IMR-90 (cell line): ENCODE results near the gene CARM1. TPM values are rescaled to one million over a fixed set of nuclear protein-coding genes. Genes with fewer than 3 reads are reported as not detected.

Experiments
- ATAC-seq: fragments of 200-7000 bp; cut with Tn5 transposase; 2 replicates; pipeline ENCODE4 v1.9.1; 2020; ENCODE audit warnings: low read depth, mild to moderate bottlenecking, moderate library complexity
- BruUV-seq: library from RNA; stranded (reverse); fragments of 400-500 nt; replicated peaks from 2 replicates; lab custom pipeline; 2021; lab: Mats Ljungman, UMichigan
- CTCF ChIA-PET: fragments of 300-600 bp; formaldehyde crosslinking; extraction: SDS; loops from one replicate; lab custom pipeline; 2021; ENCODE audit warnings: antibody characterized with exemption; lab: Yijun Ruan, JAX
- POLR2A ChIA-PET: fragments of 300-600 bp; sonication (Branson Sonifier 250); formaldehyde crosslinking; loops from one replicate; lab custom pipeline; 2022; ENCODE audit warnings: antibody characterized with exemption; ENCODE audit not compliant: unreplicated experiment; lab: Charles Lee
- DNase-seq: peaks from one replicate; pipeline ENCODE4 v3.0.0; 2013
- H2AFZ ChIP-seq: replicated peaks from 2 replicates; pipeline ENCODE3; 2013; ENCODE audit warnings: low read length, mild to moderate bottlenecking; ENCODE audit not compliant: poor library complexity
- H2AK5ac ChIP-seq: 2 replicates; pipeline ENCODE4 v1.6.1; 2013; ENCODE audit warnings: low read depth, low read length, inconsistent platforms
- H2AK9ac ChIP-seq: replicated peaks from 2 replicates; pipeline ENCODE3; 2013; ENCODE audit warnings: mild to moderate bottlenecking, low read depth, low read length, moderate library complexity; ENCODE audit not compliant: poor library complexity
- H2BK120ac ChIP-seq: 2 replicates; pipeline ENCODE4 v1.6.1; 2013; ENCODE audit warnings: low read depth, low read length, inconsistent platforms
- H2BK15ac ChIP-seq: 3 replicates; pipeline ENCODE4 v1.6.1; 2013; ENCODE audit warnings: low read depth, low read length, inconsistent platforms
- H2BK20ac ChIP-seq: 2 replicates; pipeline ENCODE4 v1.6.1; 2013; ENCODE audit warnings: low read depth, mild to moderate bottlenecking, inconsistent platforms, low read length, moderate library complexity
- H2BK5ac ChIP-seq: 2 replicates; pipeline ENCODE4 v1.6.1; 2013; ENCODE audit warnings: mild to moderate bottlenecking, low read depth, low read length, inconsistent platforms; ENCODE audit not compliant: poor library complexity, severe bottlenecking
- H3K14ac ChIP-seq: replicated peaks from 2 replicates; pipeline ENCODE4 v1.6.1; 2013; ENCODE audit warnings: low read depth, low read length, inconsistent platforms
- H3K18ac ChIP-seq: 2 replicates; pipeline ENCODE4 v1.6.1; 2013; ENCODE audit warnings: low read depth, low read length, control low read depth
- H3K23ac ChIP-seq: 2 replicates; pipeline ENCODE4 v1.6.1; 2013; ENCODE audit warnings: low read depth, low read length, inconsistent platforms
- H3K27ac ChIP-seq: 2 replicates; pipeline ENCODE4 v1.5.1; 2013; ENCODE audit warnings: mild to moderate bottlenecking, control low read depth, low read length; ENCODE audit not compliant: insufficient read depth
- H3K27me3 ChIP-seq: 2 replicates; pipeline ENCODE4 v1.6.1; 2013; ENCODE audit warnings: low read length; ENCODE audit not compliant: control insufficient read depth, insufficient read depth
- H3K36me3 ChIP-seq: 2 replicates; pipeline ENCODE4 v1.6.1; 2013; ENCODE audit warnings: low read length, mixed read lengths; ENCODE audit not compliant: control insufficient read depth, insufficient read depth
- H3K4ac ChIP-seq: 2 replicates; pipeline ENCODE4 v1.6.1; 2013; ENCODE audit warnings: low read depth, low read length, inconsistent platforms
- H3K4me1 ChIP-seq: 2 replicates; pipeline ENCODE4 v1.6.1; 2013; ENCODE audit warnings: low read length, mixed read lengths; ENCODE audit not compliant: control insufficient read depth, insufficient read depth
- H3K4me2 ChIP-seq: 2 replicates; pipeline ENCODE4 v1.6.1; 2013; ENCODE audit warnings: low read depth, mild to moderate bottlenecking, control low read depth, low read length, moderate library complexity
- H3K4me3 ChIP-seq: 2 replicates; pipeline ENCODE4 v1.5.1; 2013; ENCODE audit warnings: low read depth, mild to moderate bottlenecking, control low read depth, low read length, moderate library complexity; ENCODE audit not compliant: insufficient read depth
- H3K56ac ChIP-seq: 2 replicates; pipeline ENCODE4 v1.6.1; 2013; ENCODE audit warnings: low read length, inconsistent platforms; ENCODE audit not compliant: insufficient read depth; ENCODE audit errors: extremely low read depth
- H3K79me1 ChIP-seq, 2 experiments: 2 replicates each; pipeline ENCODE4 v1.6.1; 2013; ENCODE audit warnings: low read length in 2 of 2, inconsistent platforms in 1 of 2, low read depth in 1 of 2
- H3K9ac ChIP-seq: 2 replicates; pipeline ENCODE4 v1.6.1; 2013; ENCODE audit warnings: low read depth, low read length, control low read depth
- H3K9me1 ChIP-seq: 2 replicates; pipeline ENCODE4 v1.6.1; 2013; ENCODE audit warnings: low read length, inconsistent platforms; ENCODE audit not compliant: insufficient read depth
- H3K9me3 ChIP-seq: 2 replicates; pipeline ENCODE4 v1.6.1; 2013; ENCODE audit warnings: low read length; ENCODE audit not compliant: control insufficient read depth, insufficient read depth
- H4K20me1 ChIP-seq: 2 replicates; pipeline ENCODE4 v1.6.1; 2013; ENCODE audit warnings: low read length, inconsistent platforms; ENCODE audit not compliant: insufficient read depth
- H4K5ac ChIP-seq: 2 replicates; pipeline ENCODE4 v1.6.1; 2013; ENCODE audit warnings: mild to moderate bottlenecking, low read depth, low read length, control low read depth
- H4K8ac ChIP-seq, 2 experiments: 2 replicates each; pipeline ENCODE4 v1.6.1; 2013; ENCODE audit warnings: low read depth in 2 of 2, low read length in 2 of 2, control low read depth in 1 of 2, inconsistent platforms in 1 of 2
- H4K91ac ChIP-seq: 2 replicates; pipeline ENCODE4 v1.6.1; 2013; ENCODE audit warnings: low read depth, low read length, inconsistent platforms; ENCODE audit not compliant: insufficient read depth
- BHLHE40 ChIP-seq: fragments of 150-350 bp; IDR thresholded peaks from 2 replicates; pipeline ENCODE4 v1.6.1; 2016; ENCODE audit warnings: mild to moderate bottlenecking, low read depth, low read length
- CEBPB ChIP-seq: IDR thresholded peaks from 2 replicates; pipeline ENCODE4 v1.6.1; 2012; ENCODE audit warnings: low read depth, low read length, improper control_type of control experiment
- FOS ChIP-seq: fragments of 150-350 bp; IDR thresholded peaks from 2 replicates; pipeline ENCODE4 v1.6.1; 2016; ENCODE audit warnings: low read depth, low read length
- RCOR1 ChIP-seq: IDR thresholded peaks from 2 replicates; pipeline ENCODE4 v1.6.1; 2012; ENCODE audit warnings: mild to moderate bottlenecking, low read length, improper control_type of control experiment; ENCODE audit not compliant: insufficient replicate concordance
- SMC3 ChIP-seq: fragments of 150-350 bp; IDR thresholded peaks from 2 replicates; pipeline ENCODE4 v1.6.1; 2016; ENCODE audit warnings: low read depth, mild to moderate bottlenecking, antibody characterized with exemption, low read length, moderate library complexity
- WGBS, 2 experiments: methylation state at CpG; one replicate each; pipeline versions ENCODE4 v1.1.5 to v1.1.7; 2013; ENCODE audit warnings: missing lambda C conversion rate in 2 of 2; ENCODE audit not compliant: insufficient read length in 1 of 2; ENCODE audit errors: extremely low coverage in 2 of 2; 5-methylcytosine and 5-hydroxymethylcytosine counted together
- dilution Hi-C: fragments of 300-500 bp; cut with HindIII; formaldehyde crosslinking; loops from one replicate; pipeline ENCODE4 v1.14.3; 2018; ENCODE audit warnings: low sequenced_read_pairs; ENCODE audit not compliant: unreplicated experiment
- in situ Hi-C: fragments of 300-500 bp; cut with MboI; formaldehyde crosslinking; loops from 3 replicates; pipeline ENCODE4 v1.14.3; 2019; ENCODE audit warnings: low sequenced_read_pairs, inconsistent platforms, mixed read lengths
- intact Hi-C: fragments of 100-400 bp; cut with micrococcal nuclease; formaldehyde crosslinking; loops from 2 replicates; pipeline ENCODE4 v1.10.0; 2022
- polyA plus RNA-seq, 3 experiments: library from polyadenylated mRNA; depleted of rRNA; stranded (reverse); fragments of >200 nt; gene quantifications; 2 replicates each; pipeline ENCODE4 v1.2.3, GENCODE V29; 2012; ENCODE audit warnings: low replicate concordance in 1 of 3
- total RNA-seq: library from RNA; depleted of rRNA; stranded (reverse); fragments of >200 nt; gene quantifications from 2 replicates; pipeline ENCODE4 v1.2.3, GENCODE V29; 2012
- TF ChIP-seq, protein P1 (sequence below): conservative IDR thresholded peaks from 2 replicates; pipeline ENCODE4 v1.5.1; 2012; ENCODE audit warnings: mild to moderate bottlenecking, low read depth, low read length, improper control_type of control experiment
- TF ChIP-seq, protein P2 (sequence below): fragments of 150-350 bp; IDR thresholded peaks from 2 replicates; pipeline ENCODE4 v1.6.1; 2017; ENCODE audit warnings: mild to moderate bottlenecking, antibody characterized with exemption, low read length, low read depth

Gene CARM1
- total and polyA plus RNA-seq, 2 of the 4 experiments (the other 2 are of a cell fraction), result 20.3 to 67.1 TPM

DNA sequence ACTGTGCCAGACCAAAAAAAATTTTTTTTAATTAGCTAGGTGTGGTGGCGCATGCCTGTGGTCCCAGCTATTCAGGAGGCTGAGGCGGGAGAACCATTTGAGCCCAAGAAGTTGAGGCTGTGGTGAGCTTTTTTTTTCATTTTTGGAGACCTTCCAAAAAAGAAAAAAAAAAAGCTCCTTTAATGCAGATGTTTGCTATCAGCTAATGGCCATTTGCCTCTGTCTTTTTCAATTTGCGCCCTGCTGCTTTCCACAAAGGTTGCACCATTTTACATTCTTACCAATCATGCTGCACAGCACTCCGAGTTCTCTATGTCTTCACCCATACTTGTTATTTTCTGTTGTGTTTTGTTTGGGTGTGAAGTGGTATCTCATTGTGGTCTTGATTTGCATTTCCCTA, 73.9 kb downstream of the CARM1 start:
- H4K91ac ChIP-seq, result no peak overlapping the region
- no peak overlapping the region for H2AK5ac ChIP-seq
- no peaks in the 10 kb centered on the region for H3K9me3 ChIP-seq
- no peak overlapping the region for H2BK5ac ChIP-seq
- ATAC-seq (no peak), DNase-seq (no peak)
- no peak overlapping the region for H3K56ac ChIP-seq
- H3K14ac ChIP-seq, result no peak overlapping the region
- TF ChIP-seq BHLHE40 (no peak), CEBPB (no peak), RCOR1 (no peak), FOS (no peak), SMC3 (no peak)
- TF ChIP-seq, protein P1, sequence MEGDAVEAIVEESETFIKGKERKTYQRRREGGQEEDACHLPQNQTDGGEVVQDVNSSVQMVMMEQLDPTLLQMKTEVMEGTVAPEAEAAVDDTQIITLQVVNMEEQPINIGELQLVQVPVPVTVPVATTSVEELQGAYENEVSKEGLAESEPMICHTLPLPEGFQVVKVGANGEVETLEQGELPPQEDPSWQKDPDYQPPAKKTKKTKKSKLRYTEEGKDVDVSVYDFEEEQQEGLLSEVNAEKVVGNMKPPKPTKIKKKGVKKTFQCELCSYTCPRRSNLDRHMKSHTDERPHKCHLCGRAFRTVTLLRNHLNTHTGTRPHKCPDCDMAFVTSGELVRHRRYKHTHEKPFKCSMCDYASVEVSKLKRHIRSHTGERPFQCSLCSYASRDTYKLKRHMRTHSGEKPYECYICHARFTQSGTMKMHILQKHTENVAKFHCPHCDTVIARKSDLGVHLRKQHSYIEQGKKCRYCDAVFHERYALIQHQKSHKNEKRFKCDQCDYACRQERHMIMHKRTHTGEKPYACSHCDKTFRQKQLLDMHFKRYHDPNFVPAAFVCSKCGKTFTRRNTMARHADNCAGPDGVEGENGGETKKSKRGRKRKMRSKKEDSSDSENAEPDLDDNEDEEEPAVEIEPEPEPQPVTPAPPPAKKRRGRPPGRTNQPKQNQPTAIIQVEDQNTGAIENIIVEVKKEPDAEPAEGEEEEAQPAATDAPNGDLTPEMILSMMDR, result no peak
- TF ChIP-seq, protein P2, sequence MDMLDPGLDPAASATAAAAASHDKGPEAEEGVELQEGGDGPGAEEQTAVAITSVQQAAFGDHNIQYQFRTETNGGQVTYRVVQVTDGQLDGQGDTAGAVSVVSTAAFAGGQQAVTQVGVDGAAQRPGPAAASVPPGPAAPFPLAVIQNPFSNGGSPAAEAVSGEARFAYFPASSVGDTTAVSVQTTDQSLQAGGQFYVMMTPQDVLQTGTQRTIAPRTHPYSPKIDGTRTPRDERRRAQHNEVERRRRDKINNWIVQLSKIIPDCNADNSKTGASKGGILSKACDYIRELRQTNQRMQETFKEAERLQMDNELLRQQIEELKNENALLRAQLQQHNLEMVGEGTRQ, result no peak
- no peak overlapping the region for H3K23ac ChIP-seq
- no peaks in the 10 kb centered on the region for H3K36me3 ChIP-seq
- H3K4me1 ChIP-seq, result peaks cover 4% of the 10 kb centered on the region
- H3K9ac ChIP-seq, result no peak overlapping the region
- POLR2A ChIA-PET, result no interaction called here
- H3K4ac ChIP-seq, result no peak overlapping the region
- no peak overlapping the region for H4K5ac ChIP-seq
- H3K27me3 ChIP-seq, result no peaks in the 10 kb centered on the region
- no peak overlapping the region for H4K8ac ChIP-seq
- no TSS peak for BruUV-seq
- no peak overlapping the region for H2AK9ac ChIP-seq
- WGBS, 2 experiments, result 100% methylated on average over 1 of the region's 4 CpGs; no CpG with 5 or more reads in 1 of the 2 experiments
- CTCF ChIA-PET, result interaction anchor here (0.6 to 0.7 kb wide), 2 partner anchors 51 to 428 kb away, joined by 3 read pairs; no protein-coding TSS in a partner anchor
- intact Hi-C loops, result no loop called here
- H3K4me3 ChIP-seq, result no peak overlapping the region
- dilution Hi-C loops, result no loop called here
- H3K18ac ChIP-seq, result no peak overlapping the region
- no peaks in the 10 kb centered on the region for H3K9me1 ChIP-seq
- in situ Hi-C loops, result no loop called here
- H3K27ac ChIP-seq, result no peak overlapping the region
- no peak overlapping the region for H3K4me2 ChIP-seq
- H2BK120ac ChIP-seq, result no peak overlapping the region
- no peak overlapping the region for H2AFZ ChIP-seq
- no peaks in the 10 kb centered on the region for H4K20me1 ChIP-seq
- no peaks in the 10 kb centered on the region for H3K79me1 ChIP-seq
- H2BK15ac ChIP-seq, result no peak overlapping the region
- H2BK20ac ChIP-seq, result no peak overlapping the region
